ENCODE measurements around the gene KIRREL3. TPM values are rescaled to one million over a fixed set of nuclear protein-coding genes. Genes with fewer than 3 reads are reported as not detected.

Gene KIRREL3
- total RNA-seq, 1 donor from 2014 or later = not detected

DNA sequence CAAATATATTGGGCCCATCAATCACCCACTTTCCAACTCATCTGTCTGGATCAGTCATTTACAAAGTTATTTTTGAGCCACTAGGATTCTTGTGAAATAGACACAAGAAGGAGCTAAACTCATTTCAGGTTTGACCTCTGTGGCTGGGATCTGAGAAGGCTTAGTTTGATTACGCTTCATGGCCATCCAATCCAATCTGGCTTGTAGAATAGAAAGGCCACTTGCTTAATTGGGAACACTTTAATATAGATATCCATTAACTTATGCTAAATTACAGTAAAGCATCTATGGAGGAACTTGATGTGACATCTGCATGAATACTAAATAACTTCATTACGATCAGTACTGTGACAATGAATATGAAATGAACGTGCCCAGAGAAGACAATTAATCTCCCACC, 360.9 kb downstream of the KIRREL3 start:
- no peak for DNase-seq
- intact Hi-C loops (cut with micrococcal nuclease) = no loop called here
- Mint-ChIP-seq H3K27ac (no peak overlapping the region), H3K4me3 (no peak overlapping the region), H3K9me3 (no peaks in the 10 kb centered on the region), H3K36me3 (ENCODE audit: low read depth) (no peaks in the 10 kb centered on the region), H3K27me3 (peaks cover 6% of the 10 kb centered on the region), H3K4me1 (no peaks in the 10 kb centered on the region)

GRCh38 chr11:126638648-126639047, 361.9 kb downstream of the KIRREL3 start:
- intact Hi-C loops (cut with micrococcal nuclease) = no loop called here
- Mint-ChIP-seq H3K27ac (no peak overlapping the region), H3K27me3 (peaks cover 6% of the 10 kb centered on the region), H3K4me3 (no peak overlapping the region), H3K4me1 (no peaks in the 10 kb centered on the region), H3K9me3 (no peaks in the 10 kb centered on the region), H3K36me3 (ENCODE audit: low read depth) (no peaks in the 10 kb centered on the region)
- no peak for DNase-seq

GRCh38 chr11:126637795-126638175, 362.8 kb downstream of the KIRREL3 start:
- Mint-ChIP-seq H3K36me3 (ENCODE audit: low read depth) (no peaks in the 10 kb centered on the region), H3K4me3 (no peak overlapping the region), H3K9me3 (no peaks in the 10 kb centered on the region), H3K4me1 (no peaks in the 10 kb centered on the region), H3K27me3 (peaks cover 6% of the 10 kb centered on the region), H3K27ac (no peak overlapping the region)
- intact Hi-C loops (cut with micrococcal nuclease) = no loop called here
- DNase-seq = no peak

DNA sequence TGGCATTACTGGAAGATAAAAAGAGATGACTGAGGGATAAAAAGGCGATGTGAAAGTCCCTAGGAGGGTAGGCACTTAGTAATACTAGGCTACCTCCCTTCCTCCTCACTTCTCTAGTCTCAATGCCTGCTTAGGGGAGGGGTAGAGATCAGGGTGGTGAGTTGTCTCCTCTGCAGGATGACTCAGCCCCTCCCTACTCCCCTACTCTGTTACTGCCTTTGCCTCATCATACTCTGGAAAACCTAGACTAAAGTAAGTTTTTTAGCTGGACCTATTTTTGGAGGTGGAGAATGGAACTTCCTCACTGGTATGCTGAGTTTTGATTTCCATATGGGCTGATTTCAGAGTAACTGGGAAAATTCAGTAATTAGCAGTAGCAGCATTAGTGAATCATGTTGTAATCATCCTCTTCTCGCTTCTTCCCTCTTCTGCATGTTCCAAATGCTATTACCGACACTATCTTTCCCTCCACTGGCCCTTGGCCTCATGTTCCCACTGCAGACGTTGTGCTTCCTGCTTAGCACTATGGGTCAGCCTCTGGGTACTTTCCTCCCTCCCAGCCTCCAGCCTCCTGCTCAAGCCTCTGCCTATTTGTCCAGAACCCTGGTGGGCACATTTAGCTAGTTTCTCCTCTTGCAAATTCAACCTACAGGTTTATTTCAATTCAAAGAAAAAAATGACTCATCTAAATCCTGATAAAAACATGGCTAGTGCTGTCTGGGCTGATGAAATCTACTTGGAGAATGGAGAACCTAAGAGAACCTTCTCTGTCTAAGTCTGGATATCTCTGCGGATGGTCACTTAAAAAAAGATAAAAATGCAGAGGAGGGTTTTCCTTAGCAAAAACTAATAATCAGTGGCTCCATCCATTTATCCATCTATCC, 363.4 kb downstream of the KIRREL3 start:
- Mint-ChIP-seq H3K27me3 (peaks cover 6% of the 10 kb centered on the region), H3K36me3 (ENCODE audit: low read depth) (no peaks in the 10 kb centered on the region), H3K4me3 (no peak overlapping the region), H3K4me1 (no peaks in the 10 kb centered on the region), H3K27ac (no peak overlapping the region), H3K9me3 (no peaks in the 10 kb centered on the region)
- intact Hi-C loops (cut with micrococcal nuclease) = no loop called here
- no peak for DNase-seq

GRCh38 chr11:126635511-126635910, 365.1 kb downstream of the KIRREL3 start:
- H3K27me3 Mint-ChIP-seq = peaks cover 6% of the 10 kb centered on the region
- no peaks in the 10 kb centered on the region for H3K4me1 Mint-ChIP-seq
- no peaks in the 10 kb centered on the region for H3K36me3 Mint-ChIP-seq (ENCODE audit: low read depth)
- no peak overlapping the region for H3K27ac Mint-ChIP-seq
- intact Hi-C loops (cut with micrococcal nuclease) = no loop called here
- no peak for DNase-seq
- H3K4me3 Mint-ChIP-seq = no peak overlapping the region
- no peaks in the 10 kb centered on the region for H3K9me3 Mint-ChIP-seq

DNA sequence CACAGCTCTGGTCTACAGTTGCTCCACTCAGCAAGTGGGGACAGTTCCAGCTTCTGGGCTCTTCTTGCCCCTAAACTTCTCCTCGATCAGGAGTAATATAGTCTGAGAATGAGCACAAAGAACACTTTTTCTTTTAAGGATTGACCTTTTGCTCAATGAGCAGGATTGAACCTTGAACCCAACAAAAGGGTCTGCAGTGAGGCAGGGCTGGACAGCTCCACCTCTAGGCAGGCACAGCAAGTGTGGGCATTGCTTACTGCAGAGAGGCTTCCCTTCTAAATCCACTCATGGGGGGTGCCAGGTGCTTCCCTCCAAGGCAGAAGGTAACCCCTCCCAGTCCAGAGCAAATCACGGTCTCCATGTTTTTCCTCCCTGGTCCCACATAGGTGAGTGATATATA, 365.6 kb downstream of the KIRREL3 start:
- H3K27me3 Mint-ChIP-seq = peaks cover 6% of the 10 kb centered on the region

GRCh38 chr11:126633330-126633729, 367.2 kb downstream of the KIRREL3 start:
- no peak overlapping the region for H3K4me3 Mint-ChIP-seq
- H3K27me3 Mint-ChIP-seq = peaks cover 2% of the 10 kb centered on the region
- H3K4me1 Mint-ChIP-seq = no peaks in the 10 kb centered on the region
- no peaks in the 10 kb centered on the region for H3K9me3 Mint-ChIP-seq
- no peak for DNase-seq
- no peak overlapping the region for H3K27ac Mint-ChIP-seq
- intact Hi-C loops (cut with micrococcal nuclease) = no loop called here
- no peaks in the 10 kb centered on the region for H3K36me3 Mint-ChIP-seq (ENCODE audit: low read depth)

More for the DNA sequence above, 365.6 kb downstream of the KIRREL3 start:
- H3K4me3 Mint-ChIP-seq = no peak overlapping the region
- intact Hi-C loops (cut with micrococcal nuclease) = no loop called here
- no peaks in the 10 kb centered on the region for H3K4me1 Mint-ChIP-seq
- no peaks in the 10 kb centered on the region for H3K9me3 Mint-ChIP-seq
- DNase-seq = no peak
- no peaks in the 10 kb centered on the region for H3K36me3 Mint-ChIP-seq (ENCODE audit: low read depth)
- no peak overlapping the region for H3K27ac Mint-ChIP-seq

DNA sequence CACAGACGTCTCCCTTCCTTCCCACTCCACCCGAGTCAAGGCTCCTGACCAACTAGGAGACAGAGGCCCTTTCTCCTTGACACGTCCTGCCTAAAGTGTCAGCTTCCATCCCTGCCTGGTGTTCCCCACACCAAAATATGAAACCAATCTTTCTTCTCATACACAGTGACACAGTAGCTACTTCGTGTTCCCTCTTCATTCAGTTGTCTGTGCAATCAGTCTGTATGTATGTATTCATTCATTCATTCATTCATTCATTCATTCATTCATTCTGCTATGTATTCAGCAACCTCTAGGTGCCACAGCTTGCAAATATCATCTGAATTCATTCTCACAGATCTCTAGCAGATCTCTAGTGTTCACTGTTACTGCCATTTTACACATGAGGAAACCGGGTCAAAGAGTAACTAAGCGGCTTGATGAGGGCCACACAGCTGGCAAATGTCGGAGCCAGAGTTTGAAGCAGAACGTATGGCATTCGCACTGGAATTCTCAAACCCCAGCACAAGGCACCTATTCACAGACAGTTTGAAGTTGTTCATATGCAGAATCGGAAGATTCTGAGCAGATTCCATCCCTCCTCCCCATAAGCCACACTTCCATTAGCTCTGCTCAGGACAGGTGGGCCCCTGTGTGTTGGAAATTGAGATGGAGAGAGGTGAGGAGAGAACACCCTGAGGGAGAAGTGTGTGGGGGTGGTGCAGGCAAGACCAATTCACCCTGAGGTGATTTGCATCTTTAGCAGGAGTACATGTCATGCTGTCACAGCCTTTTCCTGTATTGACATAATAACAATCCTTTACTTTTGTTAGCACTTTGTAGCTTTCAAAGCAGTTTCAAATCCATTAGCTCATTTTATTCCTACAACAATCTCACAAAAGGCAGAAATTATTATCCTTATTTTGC, 369.4 kb downstream of the KIRREL3 start:
- Mint-ChIP-seq H3K4me3 (no peak overlapping the region), H3K9me3 (no peaks in the 10 kb centered on the region), H3K4me1 (no peaks in the 10 kb centered on the region), H3K27ac (no peak overlapping the region), H3K36me3 (ENCODE audit: low read depth) (no peaks in the 10 kb centered on the region), H3K27me3 (no peaks in the 10 kb centered on the region)
- no peak for DNase-seq
- intact Hi-C loops (cut with micrococcal nuclease) = no loop called here

DNA sequence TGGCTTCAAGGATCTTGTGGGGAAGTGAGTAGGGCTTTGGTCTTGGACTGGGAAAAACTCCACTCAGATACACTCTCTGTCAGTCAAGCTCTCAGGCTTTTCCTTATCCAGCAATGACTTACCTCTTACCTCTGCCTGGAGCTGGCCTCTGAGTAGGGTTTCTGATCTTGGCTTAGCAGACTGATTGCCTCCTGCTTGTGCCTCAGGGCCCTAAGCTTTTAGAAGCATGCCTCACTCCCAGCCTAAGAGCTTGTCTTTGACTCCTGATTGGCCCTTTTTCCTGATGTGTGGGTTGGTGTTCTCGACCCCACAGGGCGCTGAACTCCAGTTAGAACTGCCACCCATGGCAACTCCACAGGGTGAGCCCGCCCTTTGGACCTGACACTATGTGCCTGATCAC, 370.1 kb downstream of the KIRREL3 start:
- H3K4me1 Mint-ChIP-seq = no peaks in the 10 kb centered on the region
- intact Hi-C loops (cut with micrococcal nuclease) = no loop called here
- no peaks in the 10 kb centered on the region for H3K27me3 Mint-ChIP-seq
- no peak overlapping the region for H3K4me3 Mint-ChIP-seq
- no peak overlapping the region for H3K27ac Mint-ChIP-seq
- DNase-seq = no peak
- H3K9me3 Mint-ChIP-seq = no peaks in the 10 kb centered on the region
- no peaks in the 10 kb centered on the region for H3K36me3 Mint-ChIP-seq (ENCODE audit: low read depth)

DNA sequence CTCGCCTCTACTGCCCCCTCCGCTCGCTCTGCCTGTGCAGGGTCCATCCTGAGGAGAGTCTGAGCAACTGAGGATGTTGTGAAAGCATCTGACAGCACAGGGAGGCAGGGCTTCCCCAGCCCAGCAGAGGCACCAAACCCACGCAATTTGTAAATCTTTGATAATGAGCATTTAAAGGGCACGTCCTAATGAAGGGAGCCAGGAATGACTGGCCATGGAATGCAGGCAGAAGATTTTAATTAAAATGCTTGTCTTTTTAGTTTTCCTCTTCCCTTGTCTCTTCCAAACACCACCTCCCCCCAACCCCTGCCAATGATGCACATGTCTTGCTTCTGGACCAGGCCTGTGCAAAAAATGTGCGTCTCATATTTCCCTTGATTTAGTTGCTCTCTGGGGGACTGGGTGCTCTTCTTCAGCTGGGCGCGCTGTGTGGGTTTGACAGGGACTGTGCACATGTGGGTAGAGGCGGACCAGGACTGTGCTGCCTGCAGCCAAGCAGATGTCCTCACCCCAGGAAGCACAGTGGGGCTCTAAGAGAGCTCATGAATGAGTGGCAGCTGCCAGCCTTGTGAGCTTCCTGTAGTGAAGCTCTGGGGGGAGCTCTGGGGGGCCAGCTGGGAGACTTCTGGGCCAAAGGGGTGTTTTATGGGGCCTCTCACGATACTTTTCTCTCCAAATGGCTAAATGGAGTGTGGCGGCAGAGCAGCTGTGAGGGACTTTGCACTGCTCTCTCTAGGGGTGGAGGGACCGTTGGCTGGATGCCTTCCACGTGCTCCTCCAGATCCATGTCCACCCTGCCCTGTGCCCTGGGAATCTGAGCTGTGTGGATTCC, 371.6 kb downstream of the KIRREL3 start:
- intact Hi-C loops (cut with micrococcal nuclease) = no loop called here
- no peaks in the 10 kb centered on the region for H3K9me3 Mint-ChIP-seq
- no peak overlapping the region for H3K27ac Mint-ChIP-seq
- no peak overlapping the region for H3K4me3 Mint-ChIP-seq
- no peaks in the 10 kb centered on the region for H3K4me1 Mint-ChIP-seq
- H3K27me3 Mint-ChIP-seq = no peaks in the 10 kb centered on the region
- H3K36me3 Mint-ChIP-seq (ENCODE audit: low read depth) = no peaks in the 10 kb centered on the region
- DNase-seq = no peak

GRCh38 chr11:126628450-126628789, 372.1 kb downstream of the KIRREL3 start:
- Mint-ChIP-seq H3K4me1 (no peaks in the 10 kb centered on the region), H3K27ac (no peak overlapping the region), H3K9me3 (no peaks in the 10 kb centered on the region), H3K27me3 (no peaks in the 10 kb centered on the region), H3K4me3 (no peak overlapping the region), H3K36me3 (ENCODE audit: low read depth) (no peaks in the 10 kb centered on the region)
- no peak for DNase-seq
- intact Hi-C loops (cut with micrococcal nuclease) = no loop called here

- no peaks in the 10 kb centered on the region for H3K4me1 Mint-ChIP-seq
- H3K27me3 Mint-ChIP-seq = no peaks in the 10 kb centered on the region
- DNase-seq = no peak
- no peaks in the 10 kb centered on the region for H3K9me3 Mint-ChIP-seq
- H3K36me3 Mint-ChIP-seq (ENCODE audit: low read depth) = no peaks in the 10 kb centered on the region
- H3K27ac Mint-ChIP-seq = no peak overlapping the region
- H3K4me3 Mint-ChIP-seq = no peak overlapping the region
- intact Hi-C loops (cut with micrococcal nuclease) = no loop called here
Measured at GRCh38 chr11:126627421-126627820, 373.1 kb downstream of the KIRREL3 start.

DNA sequence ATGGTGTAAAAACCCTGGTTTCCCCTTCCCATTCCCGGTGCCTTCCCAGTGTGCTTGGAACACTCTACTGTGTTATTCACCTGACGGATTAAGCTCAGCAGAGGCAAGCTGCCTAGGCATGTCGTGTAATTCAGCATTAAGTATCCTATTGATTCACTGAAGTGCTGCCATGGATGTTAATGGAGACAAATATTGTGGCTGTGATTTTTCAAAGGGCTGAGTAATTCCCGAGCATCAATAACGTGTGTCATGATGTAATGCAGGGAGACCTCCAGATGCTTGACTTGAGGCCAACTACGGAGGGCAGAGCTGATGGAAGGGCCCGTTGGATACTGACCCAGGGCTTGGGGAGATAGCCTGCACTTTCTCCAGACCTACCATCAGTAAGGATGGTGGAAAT, 376.1 kb downstream of the KIRREL3 start:
- DNase-seq = no peak
- no peaks in the 10 kb centered on the region for H3K36me3 Mint-ChIP-seq (ENCODE audit: low read depth)
- no peaks in the 10 kb centered on the region for H3K9me3 Mint-ChIP-seq
- intact Hi-C loops (cut with micrococcal nuclease) = no loop called here
- H3K4me3 Mint-ChIP-seq = no peak overlapping the region
- no peaks in the 10 kb centered on the region for H3K4me1 Mint-ChIP-seq
- peaks cover 3% of the 10 kb centered on the region for H3K27me3 Mint-ChIP-seq
- H3K27ac Mint-ChIP-seq = no peak overlapping the region

DNA sequence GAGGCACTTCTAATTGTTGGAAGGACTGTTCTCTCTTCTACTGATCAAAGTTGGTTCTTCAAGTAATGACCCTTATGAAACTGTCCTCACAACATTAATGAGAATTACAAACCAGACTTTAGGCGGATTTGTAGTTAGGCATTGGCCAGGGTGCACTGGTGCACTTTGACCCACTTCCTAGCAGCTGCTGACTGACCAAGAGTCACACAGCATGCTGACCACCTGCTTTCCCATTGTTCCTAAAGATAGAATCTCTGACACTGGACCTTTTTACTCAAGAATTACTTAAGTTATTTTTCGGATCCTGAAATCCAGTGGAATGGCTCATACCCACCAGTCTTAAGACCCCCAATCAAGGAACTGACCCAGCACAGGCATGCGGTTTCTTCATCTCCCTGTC, 381.1 kb downstream of the KIRREL3 start:
- Mint-ChIP-seq H3K27me3 (peaks cover 7% of the 10 kb centered on the region), H3K27ac (no peak overlapping the region), H3K36me3 (ENCODE audit: low read depth) (no peaks in the 10 kb centered on the region), H3K4me1 (no peaks in the 10 kb centered on the region), H3K4me3 (no peak overlapping the region), H3K9me3 (no peaks in the 10 kb centered on the region)
- no peak for DNase-seq
- intact Hi-C loops (cut with micrococcal nuclease) = no loop called here

Measured in activated CD4-positive, alpha-beta T cell treated with anti-CD3 and anti-CD28 coated beads, Interleukin-2, amount 10 ng/mL, durations not matched to agents 24 days and 14 days (primary cell).